Neuron (in vitro differentiated cells): ENCODE measurements around the gene PCNX2.
"Not testable (repeated sequence)": the region's sequence is repeated elsewhere in the genome, so short reads cannot be mapped to it uniquely, and the experiment has no call there.

ENCODE experiments used
- H2AFZ ChIP-seq: one replicate; pipeline ENCODE4 v1.6.1; 2013; ENCODE audit warnings: low read depth, mild to moderate bottlenecking, inconsistent platforms, low read length, moderate library complexity
- H3K27me3 ChIP-seq: one replicate; pipeline ENCODE4 v1.6.1; 2013; ENCODE audit warnings: low read length; ENCODE audit not compliant: insufficient read depth
- H3K36me3 ChIP-seq: one replicate; pipeline ENCODE4 v1.6.1; 2013; ENCODE audit warnings: low read length; ENCODE audit not compliant: insufficient read depth
- H3K4me1 ChIP-seq: one replicate; pipeline ENCODE4 v1.6.1; 2013; ENCODE audit warnings: low read length; ENCODE audit not compliant: insufficient read depth
- H3K4me3 ChIP-seq: 2 replicates; pipeline ENCODE4 v1.5.1; 2013; ENCODE audit warnings: mild to moderate bottlenecking, low read length, moderate library complexity
- H3K9me3 ChIP-seq: one replicate; pipeline ENCODE4 v1.6.1; 2013; ENCODE audit warnings: low read length

Gene PCNX2

GRCh38 chr1:233138788-233139585 is 156.5 kb downstream of the PCNX2 start:
- no peaks in the 10 kb centered on the region for H3K9me3 ChIP-seq
- H3K4me3 ChIP-seq = no peak overlapping the region
- no peaks in the 10 kb centered on the region for H3K36me3 ChIP-seq
- no peak overlapping the region for H2AFZ ChIP-seq
- H3K4me1 ChIP-seq = peaks cover 10% of the 10 kb centered on the region
- no peaks in the 10 kb centered on the region for H3K27me3 ChIP-seq

- Histone ChIP-seq H3K4me1 (peaks cover 10% of the 10 kb centered on the region), H3K27me3 (no peaks in the 10 kb centered on the region), H3K9me3 (no peaks in the 10 kb centered on the region), H2AFZ (no peak overlapping the region), H3K36me3 (peaks cover 3% of the 10 kb centered on the region), H3K4me3 (no peak overlapping the region)
Observed at GRCh38 chr1:233135833-233136232, 159.7 kb downstream of the PCNX2 start.

- Histone ChIP-seq H3K4me1 (peaks cover 10% of the 10 kb centered on the region), H3K36me3 (peaks cover 3% of the 10 kb centered on the region)
Observed at GRCh38 chr1:233132445-233132844, 163.1 kb downstream of the PCNX2 start.

GRCh38 chr1:233129031-233129430 is 166.5 kb downstream of the PCNX2 start:
- H3K27me3 ChIP-seq, H2AFZ ChIP-seq, H3K36me3 ChIP-seq, H3K9me3 ChIP-seq, H3K4me3 ChIP-seq, H3K4me1 ChIP-seq: not testable (repeated sequence)

More at GRCh38 chr1:233132445-233132844, 163.1 kb downstream of the PCNX2 start:
- Histone ChIP-seq H2AFZ (no peak overlapping the region), H3K27me3 (no peaks in the 10 kb centered on the region), H3K4me3 (no peak overlapping the region), H3K9me3 (peaks cover 2% of the 10 kb centered on the region)

GRCh38 chr1:233127157-233127556 is 168.4 kb downstream of the PCNX2 start:
- H3K36me3 ChIP-seq = no peaks in the 10 kb centered on the region
- H3K27me3 ChIP-seq = no peaks in the 10 kb centered on the region
- H3K4me3 ChIP-seq = no peak overlapping the region

GRCh38 chr1:233122779-233123178 is 172.7 kb downstream of the PCNX2 start:
- Histone ChIP-seq H2AFZ (no peak overlapping the region), H3K36me3 (no peaks in the 10 kb centered on the region), H3K4me3 (no peak overlapping the region), H3K4me1 (no peaks in the 10 kb centered on the region), H3K9me3 (no peaks in the 10 kb centered on the region), H3K27me3 (no peaks in the 10 kb centered on the region)

More at GRCh38 chr1:233127157-233127556, 168.4 kb downstream of the PCNX2 start:
- Histone ChIP-seq H3K4me1 (no peaks in the 10 kb centered on the region), H2AFZ (no peak overlapping the region), H3K9me3 (peaks cover 2% of the 10 kb centered on the region)

- Histone ChIP-seq H3K9me3 (no peaks in the 10 kb centered on the region), H3K4me1 (no peaks in the 10 kb centered on the region), H3K36me3 (no peaks in the 10 kb centered on the region), H3K4me3 (no peak overlapping the region), H3K27me3 (no peaks in the 10 kb centered on the region), H2AFZ (no peak overlapping the region)
Observed at GRCh38 chr1:233121947-233122559, 173.5 kb downstream of the PCNX2 start.

GRCh38 chr1:233114860-233115259 is 180.7 kb downstream of the PCNX2 start:
- no peak overlapping the region for H2AFZ ChIP-seq
- H3K27me3 ChIP-seq = no peaks in the 10 kb centered on the region
- peaks cover 14% of the 10 kb centered on the region for H3K4me1 ChIP-seq
- H3K36me3 ChIP-seq = no peaks in the 10 kb centered on the region
- H3K9me3 ChIP-seq = no peaks in the 10 kb centered on the region
- no peak overlapping the region for H3K4me3 ChIP-seq

GRCh38 chr1:233114159-233114558 is 181.4 kb downstream of the PCNX2 start:
- Histone ChIP-seq H2AFZ (no peak overlapping the region), H3K4me1 (peaks cover 14% of the 10 kb centered on the region), H3K27me3 (no peaks in the 10 kb centered on the region), H3K9me3 (no peaks in the 10 kb centered on the region), H3K36me3 (no peaks in the 10 kb centered on the region), H3K4me3 (no peak overlapping the region)

- Histone ChIP-seq H3K27me3 (no peaks in the 10 kb centered on the region), H3K9me3 (no peaks in the 10 kb centered on the region), H3K36me3 (no peaks in the 10 kb centered on the region), H3K4me3 (peak overlapping the region; percentile 3), H2AFZ (peak overlapping the region; percentile 46), H3K4me1 (peaks cover 14% of the 10 kb centered on the region)
Observed at GRCh38 chr1:233113009-233113879, 182.3 kb downstream of the PCNX2 start.

GRCh38 chr1:233112186-233113008 is 183.1 kb downstream of the PCNX2 start:
- Histone ChIP-seq H3K9me3 (no peaks in the 10 kb centered on the region), H3K27me3 (no peaks in the 10 kb centered on the region), H2AFZ (peak overlapping the region; percentile 46), H3K4me1 (peaks cover 14% of the 10 kb centered on the region), H3K4me3 (peak overlapping the region; percentile 3), H3K36me3 (no peaks in the 10 kb centered on the region)

GRCh38 chr1:233111731-233112130 is 183.8 kb downstream of the PCNX2 start:
- no peaks in the 10 kb centered on the region for H3K27me3 ChIP-seq
- peaks cover 14% of the 10 kb centered on the region for H3K4me1 ChIP-seq
- no peaks in the 10 kb centered on the region for H3K36me3 ChIP-seq
- no peak overlapping the region for H3K4me3 ChIP-seq
- H3K9me3 ChIP-seq = no peaks in the 10 kb centered on the region
- no peak overlapping the region for H2AFZ ChIP-seq
